ENCODE data around the gene PCDH9. TPM values are rescaled to one million over a fixed set of nuclear protein-coding genes. Genes with fewer than 3 reads are reported as not detected.

The PCDH9 gene
- total RNA-seq, 1 donor from 2014 or later = 0.20 TPM

GRCh38 chr13:66405908-66406802, 824.0 kb downstream of the PCDH9 start:
- DNase-seq (ENCODE audit: low read depth in 2 of 2) = no peak

- DNase-seq (ENCODE audit: low read depth in 2 of 2) = no peak
Measured at GRCh38 chr13:66402546-66402945, 827.6 kb downstream of the PCDH9 start.

- DNase-seq (ENCODE audit: low read depth in 2 of 2) = no peak
Measured at GRCh38 chr13:66402066-66402465, 828.1 kb downstream of the PCDH9 start.

GRCh38 chr13:66400292-66400691, 829.8 kb downstream of the PCDH9 start:
- DNase-seq (ENCODE audit: low read depth in 2 of 2) = no peak

- no peak for DNase-seq (ENCODE audit: low read depth in 2 of 2)
Measured at GRCh38 chr13:66399873-66400272, 830.3 kb downstream of the PCDH9 start.

GRCh38 chr13:66397133-66397532, 833.0 kb downstream of the PCDH9 start:
- DNase-seq (ENCODE audit: low read depth in 2 of 2) = no peak

GRCh38 chr13:66391322-66391721, 838.8 kb downstream of the PCDH9 start:
- DNase-seq (ENCODE audit: low read depth in 2 of 2) = no peak

- DNase-seq (ENCODE audit: low read depth in 2 of 2) = no peak
Measured at GRCh38 chr13:66378894-66379293, 851.2 kb downstream of the PCDH9 start.

- DNase-seq (ENCODE audit: low read depth in 2 of 2) = no peak
Measured at GRCh38 chr13:66377569-66377968, 852.6 kb downstream of the PCDH9 start.

GRCh38 chr13:66375756-66376155, 854.4 kb downstream of the PCDH9 start:
- DNase-seq (ENCODE audit: low read depth in 2 of 2) = no peak

GRCh38 chr13:66369666-66370065, 860.5 kb downstream of the PCDH9 start:
- no peak for DNase-seq (ENCODE audit: low read depth in 2 of 2)

- DNase-seq (ENCODE audit: low read depth in 2 of 2) = no peak
Measured at GRCh38 chr13:66367356-66367755, 862.8 kb downstream of the PCDH9 start.

GRCh38 chr13:66365101-66365500, 865.0 kb downstream of the PCDH9 start:
- no peak for DNase-seq (ENCODE audit: low read depth in 2 of 2)

GRCh38 chr13:66364346-66364745, 865.8 kb downstream of the PCDH9 start:
- no peak for DNase-seq (ENCODE audit: low read depth in 2 of 2)

- no peak for DNase-seq (ENCODE audit: low read depth in 2 of 2)
Measured at GRCh38 chr13:66362485-66362884, 867.7 kb downstream of the PCDH9 start.

GRCh38 chr13:66359910-66360552, 870.1 kb downstream of the PCDH9 start:
- DNase-seq (ENCODE audit: low read depth in 2 of 2) = no peak

- no peak for DNase-seq (ENCODE audit: low read depth in 2 of 2)
Measured at GRCh38 chr13:66359393-66359792, 870.7 kb downstream of the PCDH9 start.

- no peak for DNase-seq (ENCODE audit: low read depth in 2 of 2)
Measured at GRCh38 chr13:66358564-66358963, 871.6 kb downstream of the PCDH9 start.

- no peak for DNase-seq (ENCODE audit: low read depth in 2 of 2)
Measured at GRCh38 chr13:66357463-66357862, 872.7 kb downstream of the PCDH9 start.

- DNase-seq (ENCODE audit: low read depth in 2 of 2) = no peak
Measured at GRCh38 chr13:66354879-66355751, 875.0 kb downstream of the PCDH9 start.

GRCh38 chr13:66353664-66354063, 876.5 kb downstream of the PCDH9 start:
- DNase-seq (ENCODE audit: low read depth in 2 of 2) = no peak

GRCh38 chr13:66349966-66350365, 880.2 kb downstream of the PCDH9 start:
- DNase-seq (ENCODE audit: low read depth in 2 of 2) = no peak

All from lung microvascular endothelial cell (primary cell).